HG03066 (cell line): ENCODE data around the gene FSTL1.

Experiments
- ATAC-seq: cut with Tn5 transposase; IDR thresholded peaks from one replicate; pipeline ENCODE4 v1.9.1; 2021; ENCODE audit warnings: low read depth; ENCODE audit not compliant: unreplicated experiment

Gene FSTL1

GRCh38 chr3:120469440-120469839, 18.6 kb upstream of the FSTL1 start:
- no peak for ATAC-seq

GRCh38 chr3:120468635-120469295, 18.0 kb upstream of the FSTL1 start:
- ATAC-seq: no peak

- ATAC-seq: no peak
These were observed 11.7 kb upstream of the FSTL1 start for GRCh38 chr3:120462409-120462959.

GRCh38 chr3:120461416-120461815, 10.6 kb upstream of the FSTL1 start:
- no peak for ATAC-seq

- no peak for ATAC-seq
These were observed 10.1 kb upstream of the FSTL1 start for GRCh38 chr3:120460862-120461261.

- ATAC-seq: no peak
These were observed 9.5 kb upstream of the FSTL1 start for GRCh38 chr3:120460181-120460790.

- ATAC-seq: no peak
These were observed 8.4 kb upstream of the FSTL1 start for GRCh38 chr3:120459196-120459595.

- ATAC-seq: no peak
These were observed 7.0 kb upstream of the FSTL1 start for GRCh38 chr3:120457827-120458226.

GRCh38 chr3:120454076-120454689, 3.4 kb upstream of the FSTL1 start:
- ATAC-seq: no peak

- ATAC-seq: no peak
These were observed 2.0 kb upstream of the FSTL1 start for GRCh38 chr3:120452816-120453215.

- no peak for ATAC-seq
These were observed 1.0 kb upstream of the FSTL1 start for GRCh38 chr3:120451806-120452205.

GRCh38 chr3:120451272-120451761, 525 bp upstream of the FSTL1 start:
- no peak for ATAC-seq

GRCh38 chr3:120449701-120450599, 842 bp downstream of the FSTL1 start:
- ATAC-seq: no peak

- ATAC-seq: no peak
These were observed 1.5 kb downstream of the FSTL1 start for GRCh38 chr3:120449251-120449650.

- no peak for ATAC-seq
These were observed 2.0 kb downstream of the FSTL1 start for GRCh38 chr3:120448756-120449155.

- no peak for ATAC-seq
These were observed 3.7 kb downstream of the FSTL1 start for GRCh38 chr3:120446891-120447668.

- no peak for ATAC-seq
These were observed 5.1 kb downstream of the FSTL1 start for GRCh38 chr3:120445654-120446053.

GRCh38 chr3:120443626-120444123, 7.1 kb downstream of the FSTL1 start:
- ATAC-seq: no peak

GRCh38 chr3:120442975-120443517, 7.7 kb downstream of the FSTL1 start:
- no peak for ATAC-seq
